Measurements from ENCODE around the gene EEF2K. TPM values are rescaled to one million over a fixed set of nuclear protein-coding genes. Genes with fewer than 3 reads are reported as not detected.
A peak's percentile ranks its signal among the peaks of the same experiment; 100 is the strongest.

The EEF2K gene
- total and polyA plus RNA-seq, 12 donors, result 5.1 to 38.9 (median 21.9) TPM

- H3K27ac ChIP-seq, result no peak overlapping the region
- intact Hi-C loops (cut with DNase I), result no loop called here
- TF ChIP-seq CTCF (IDR thresholded peaks at IDR 0.05), result no peak
- no peak for ATAC-seq
- peaks cover 0 to 35% (median 0%) of the 10 kb centered on the region in 9 donors for H3K36me3 ChIP-seq
- no peak overlapping the region for H3K4me3 ChIP-seq
- 98 to 100% methylated on average over 2 of the region's 2 CpGs for WGBS, 2 donors
- H3K4me1 ChIP-seq, result peaks cover 4 to 40% (median 23%) of the 10 kb centered on the region in 9 donors
- DNase-seq, result no peak
- H3K9me3 ChIP-seq, result no peaks in the 10 kb centered on the region
- H3K27me3 ChIP-seq, result no peaks in the 10 kb centered on the region
Observed at GRCh38 chr16:22222006-22222405, 15.9 kb downstream of the EEF2K start.

GRCh38 chr16:22222998-22223397, 16.9 kb downstream of the EEF2K start:
- ATAC-seq (no peak), DNase-seq (no peak)
- Histone ChIP-seq H3K9me3 (no peaks in the 10 kb centered on the region), H3K27ac (no peak overlapping the region), H3K36me3 (peaks cover 0 to 45% (median 5%) of the 10 kb centered on the region in 9 donors), H3K4me3 (no peak overlapping the region), H3K4me1 (peaks cover 4 to 36% (median 20%) of the 10 kb centered on the region in 9 donors), H3K27me3 (no peaks in the 10 kb centered on the region)
- intact Hi-C loops (cut with DNase I), result no loop called here
- no peak for TF ChIP-seq CTCF (IDR thresholded peaks at IDR 0.05)
- 88 to 93% methylated on average over 1 of the region's 1 CpG for WGBS, 2 donors

- no peak overlapping the region for H3K4me3 ChIP-seq
- no peak for DNase-seq
- WGBS, 2 donors, result 53 to 63% methylated on average over 7 of the region's 7 CpGs
Observed at GRCh38 chr16:22225060-22225459, 19.0 kb downstream of the EEF2K start.

GRCh38 chr16:22229889-22230288, 23.8 kb downstream of the EEF2K start:
- Histone ChIP-seq H3K36me3 (peaks cover 0 to 89% (median 10%) of the 10 kb centered on the region in 9 donors), H3K9me3 (no peaks in the 10 kb centered on the region), H3K27me3 (no peaks in the 10 kb centered on the region), H3K4me1 (peaks cover 0 to 16% (median 5%) of the 10 kb centered on the region in 9 donors), H3K27ac (no peak overlapping the region), H3K4me3 (no peak overlapping the region)
- intact Hi-C loops (cut with DNase I), result no loop called here
- WGBS, 2 donors, result 43 to 51% methylated on average over 7 of the region's 7 CpGs
- TF ChIP-seq CTCF (IDR thresholded peaks at IDR 0.05), result no peak
- ATAC-seq (no peak), DNase-seq (no peak)

More at GRCh38 chr16:22225060-22225459, 19.0 kb downstream of the EEF2K start:
- intact Hi-C loops (cut with DNase I), result no loop called here
- H3K27me3 ChIP-seq, result no peaks in the 10 kb centered on the region
- H3K27ac ChIP-seq, result no peak overlapping the region
- peaks cover 0 to 15% (median 9%) of the 10 kb centered on the region in 9 donors for H3K4me1 ChIP-seq
- ATAC-seq, result peak in 1 of 8 donors; percentile 25
- no peaks in the 10 kb centered on the region for H3K9me3 ChIP-seq
- H3K36me3 ChIP-seq, result peaks cover 0 to 59% (median 10%) of the 10 kb centered on the region in 9 donors
- TF ChIP-seq CTCF (IDR thresholded peaks at IDR 0.05), result no peak

Data from heart right ventricle (tissue), 16 donors.